Smooth muscle cell of bladder (primary cell): ENCODE results near the gene SPDYE18. TPM values are rescaled to one million over a fixed set of nuclear protein-coding genes. Genes with fewer than 3 reads are reported as not detected.

Experiments
- total RNA-seq: library from RNA; depleted of rRNA; stranded (reverse); fragments of >200 nt; gene quantifications from 2 replicates; pipeline ENCODE4 v1.2.3, GENCODE V29; 2014

Gene SPDYE18
- 0.09 and 0.14 TPM in 2 replicates for total RNA-seq

GRCh38 chr7:77062557-77062956, at the start of gene SPDYE18:
TSS of gene SPDYE18 (minus strand) at chr7:77062558. CDS start at chr7:77060512, 2,046 bp downstream.

GRCh38 chr7:77032261-77032660, 30.1 kb downstream of the SPDYE18 start, which contains the start of gene SPDYE17:
TSS of gene SPDYE17 (minus strand) at chr7:77032361. CDS start at chr7:77030570, 1,791 bp downstream.

Other genes starting within 250 kb of the SPDYE18 start
- not detected in 2 replicates for gene SPDYE17, start 30.2 kb downstream of the SPDYE18 start, total RNA-seq
- gene CCDC146, start 60.1 kb upstream of the SPDYE18 start, total RNA-seq = 1.6 and 3.1 TPM in 2 replicates
- gene FGL2, start 137.3 kb upstream of the SPDYE18 start, total RNA-seq = 58.2 and 114 TPM in 2 replicates